Measurements from ENCODE around the gene RBM42. TPM values are rescaled to one million over a fixed set of nuclear protein-coding genes. Genes with fewer than 3 reads are reported as not detected.
A peak's percentile ranks its signal among the peaks of the same experiment; 100 is the strongest.
"Not testable (repeated sequence)": the region's sequence is repeated elsewhere in the genome, so short reads cannot be mapped to it uniquely, and the experiment has no call there.

RBM42 gene, protein sequence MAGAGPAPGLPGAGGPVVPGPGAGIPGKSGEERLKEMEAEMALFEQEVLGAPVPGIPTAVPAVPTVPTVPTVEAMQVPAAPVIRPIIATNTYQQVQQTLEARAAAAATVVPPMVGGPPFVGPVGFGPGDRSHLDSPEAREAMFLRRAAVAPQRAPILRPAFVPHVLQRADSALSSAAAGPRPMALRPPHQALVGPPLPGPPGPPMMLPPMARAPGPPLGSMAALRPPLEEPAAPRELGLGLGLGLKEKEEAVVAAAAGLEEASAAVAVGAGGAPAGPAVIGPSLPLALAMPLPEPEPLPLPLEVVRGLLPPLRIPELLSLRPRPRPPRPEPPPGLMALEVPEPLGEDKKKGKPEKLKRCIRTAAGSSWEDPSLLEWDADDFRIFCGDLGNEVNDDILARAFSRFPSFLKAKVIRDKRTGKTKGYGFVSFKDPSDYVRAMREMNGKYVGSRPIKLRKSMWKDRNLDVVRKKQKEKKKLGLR
- total RNA-seq (14.8 TPM), polyA plus RNA-seq (89.5 TPM)

DNA sequence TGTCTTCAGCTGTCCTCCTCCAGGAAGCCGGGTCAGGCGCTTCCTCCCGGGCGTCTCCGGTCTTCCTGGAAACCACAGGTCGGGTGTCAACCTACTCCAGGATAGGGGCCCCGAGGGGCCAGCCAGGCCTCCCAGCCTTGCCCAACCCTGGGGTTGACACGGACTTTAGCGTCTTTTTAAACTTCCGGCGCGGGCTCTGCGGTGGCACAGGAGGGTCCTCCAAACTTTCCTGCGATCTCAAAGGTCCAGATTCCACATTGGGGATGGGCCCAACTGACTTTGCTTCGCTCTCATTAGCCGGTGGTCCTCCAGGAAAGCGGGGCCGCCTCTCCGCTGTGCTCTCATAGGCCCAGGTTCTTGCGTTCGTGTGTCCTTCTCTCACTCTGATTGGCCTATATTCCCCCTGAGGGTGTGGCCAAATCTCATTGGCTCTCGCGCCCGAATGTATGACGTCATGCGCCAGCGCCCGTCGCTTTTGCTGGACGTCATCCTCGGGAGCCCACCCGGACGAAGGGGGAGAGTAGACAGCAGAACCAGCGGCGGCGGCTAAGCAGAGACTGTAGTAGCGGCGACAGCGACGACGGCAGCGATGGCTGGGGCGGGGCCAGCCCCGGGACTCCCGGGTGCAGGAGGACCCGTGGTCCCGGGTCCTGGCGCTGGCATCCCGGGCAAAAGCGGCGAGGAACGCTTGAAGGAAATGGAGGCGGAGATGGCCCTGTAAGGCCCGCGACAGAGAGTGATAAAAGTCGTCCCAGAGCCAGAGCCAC is at the start of gene RBM42:
TSS of gene RBM42 (plus strand) at position 472 of the 767 bp plus-strand sequence. CDS start at position 590, 118 bp downstream.
- DNase-seq (ENCODE audit: extremely low spot score), result peak; percentile 97
- no peaks in the 10 kb centered on the region for H3K36me3 ChIP-seq (ENCODE audit: insufficient read depth)
- WGBS, result under 1% methylated on average over 56 of the region's 56 CpGs
- peak within 1 kb of the TSS; percentile 90 for H3K27ac ChIP-seq (ENCODE audit: low read depth)
- peak within 1 kb of the TSS; percentile 77 for H3K4me3 ChIP-seq (ENCODE audit: low read depth, low read length)
- no peaks in the 10 kb centered on the region for H3K4me1 ChIP-seq (ENCODE audit: insufficient read depth)

DNA sequence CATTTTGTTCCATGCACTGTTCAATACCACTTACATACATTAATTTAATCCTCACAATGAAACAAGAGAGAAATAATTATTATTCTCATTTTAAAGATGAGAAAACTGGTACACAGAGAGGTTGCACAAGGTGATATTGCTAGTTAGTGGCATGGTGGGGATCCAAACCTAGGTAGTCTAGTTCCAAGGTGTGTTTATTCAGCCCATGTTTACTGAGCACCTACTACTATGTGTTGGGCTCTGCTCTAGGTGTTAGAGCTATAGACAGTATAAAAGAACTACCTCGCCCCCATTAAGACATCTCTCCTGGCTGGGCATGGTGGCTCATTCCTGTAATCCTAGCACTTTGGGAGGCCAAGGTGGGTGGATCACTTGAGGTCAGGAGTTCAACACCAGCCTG is 46.1 kb upstream of the RBM42 start:
- Histone ChIP-seq H3K4me3 (ENCODE audit: low read depth, low read length) (no peak overlapping the region), H3K27ac (ENCODE audit: low read depth) (no peak overlapping the region), H3K4me1 (ENCODE audit: insufficient read depth) (no peaks in the 10 kb centered on the region), H3K36me3 (ENCODE audit: insufficient read depth) (no peaks in the 10 kb centered on the region)
- no peak for DNase-seq (ENCODE audit: extremely low spot score)
- WGBS, result 80% methylated on average over 1 of the region's 1 CpG

DNA sequence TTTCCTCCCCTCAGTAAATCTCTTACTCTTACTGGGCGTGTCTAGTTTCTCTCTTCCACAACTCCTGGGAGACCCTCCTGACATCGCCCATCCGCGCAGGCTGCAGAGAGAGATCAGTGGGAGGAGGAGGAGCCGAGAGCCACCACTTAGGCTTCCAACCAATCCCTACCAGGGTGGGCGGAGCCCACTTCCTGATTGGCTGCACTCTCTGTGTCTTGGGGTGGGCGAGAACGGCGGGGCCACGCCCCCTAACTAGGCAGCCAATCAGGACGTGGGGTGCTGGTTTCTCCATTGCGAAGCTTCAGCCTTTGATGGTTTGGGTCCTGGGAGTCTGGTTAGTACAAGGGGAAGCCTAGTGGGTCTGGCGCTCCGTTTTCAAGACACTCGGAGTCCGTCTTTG is 43.0 kb upstream of the RBM42 start, which contains the start of gene PMIS2:
TSS of gene PMIS2 (plus strand) at position 326 of the 400 bp plus-strand sequence. CDS start 87 bp downstream, outside the sequence.
- Histone ChIP-seq H3K27ac (ENCODE audit: low read depth) (no peak within 1 kb of the TSS), H3K36me3 (ENCODE audit: insufficient read depth) (no peaks in the 10 kb centered on the region), H3K4me3 (ENCODE audit: low read depth, low read length) (no peak within 1 kb of the TSS), H3K4me1 (ENCODE audit: insufficient read depth) (no peaks in the 10 kb centered on the region)
- whole genome bisulfite sequencing, result 52% methylated on average over 16 of the region's 16 CpGs
- DNase-seq (ENCODE audit: extremely low spot score), result no peak

DNA sequence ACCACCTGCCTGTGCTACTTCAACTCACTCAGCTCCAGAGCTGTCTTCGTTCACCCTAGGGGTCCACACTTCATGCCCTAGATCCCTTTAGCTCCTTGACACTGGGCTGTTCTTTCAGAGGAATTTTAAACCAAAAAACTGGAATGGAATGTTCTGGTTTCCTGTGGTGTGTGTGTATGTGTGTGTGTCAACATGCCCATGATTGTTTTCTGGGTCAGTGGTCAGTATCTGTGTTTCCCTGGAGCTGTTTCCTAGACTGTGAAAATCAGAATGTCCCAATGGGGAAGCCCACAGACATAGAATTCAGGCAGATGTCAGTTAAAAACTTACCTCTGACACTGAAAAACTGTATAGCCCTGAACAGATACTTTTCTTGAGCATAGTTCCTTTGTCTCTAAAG is 41.5 kb upstream of the RBM42 start:
- no peaks in the 10 kb centered on the region for H3K4me1 ChIP-seq (ENCODE audit: insufficient read depth)
- H3K36me3 ChIP-seq (ENCODE audit: insufficient read depth), result no peaks in the 10 kb centered on the region
- no peak overlapping the region for H3K4me3 ChIP-seq (ENCODE audit: low read depth, low read length)
- H3K27ac ChIP-seq (ENCODE audit: low read depth), result no peak overlapping the region
- DNase-seq (ENCODE audit: extremely low spot score), result no peak
- 43% methylated on average over 1 of the region's 1 CpG for WGBS

DNA sequence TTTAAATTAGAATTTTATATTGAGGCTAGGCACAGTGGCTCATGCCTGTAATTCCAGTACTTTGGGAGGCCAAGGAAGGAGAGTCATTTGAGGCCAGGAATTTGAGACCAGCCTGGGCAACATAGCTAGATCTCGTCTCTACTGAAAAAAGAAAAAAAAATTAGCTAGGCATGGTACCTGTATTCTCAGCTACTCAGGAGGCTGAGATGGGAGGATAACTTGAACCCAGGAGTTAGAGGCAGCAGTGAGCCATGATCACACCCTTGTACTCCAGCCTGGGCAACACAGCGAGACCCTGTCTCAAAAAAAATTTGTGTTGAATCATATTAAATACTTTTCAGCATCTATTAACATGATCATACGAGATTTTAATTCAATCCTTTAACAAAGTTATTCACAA is 38.0 kb upstream of the RBM42 start:
- H3K4me1 ChIP-seq (ENCODE audit: insufficient read depth), result no peaks in the 10 kb centered on the region
- no peak for DNase-seq (ENCODE audit: extremely low spot score)
- 83% methylated on average over 3 of the region's 3 CpGs for WGBS
- H3K36me3 ChIP-seq (ENCODE audit: insufficient read depth), result no peaks in the 10 kb centered on the region
- H3K27ac ChIP-seq (ENCODE audit: low read depth), result no peak overlapping the region
- no peak overlapping the region for H3K4me3 ChIP-seq (ENCODE audit: low read depth, low read length)

DNA sequence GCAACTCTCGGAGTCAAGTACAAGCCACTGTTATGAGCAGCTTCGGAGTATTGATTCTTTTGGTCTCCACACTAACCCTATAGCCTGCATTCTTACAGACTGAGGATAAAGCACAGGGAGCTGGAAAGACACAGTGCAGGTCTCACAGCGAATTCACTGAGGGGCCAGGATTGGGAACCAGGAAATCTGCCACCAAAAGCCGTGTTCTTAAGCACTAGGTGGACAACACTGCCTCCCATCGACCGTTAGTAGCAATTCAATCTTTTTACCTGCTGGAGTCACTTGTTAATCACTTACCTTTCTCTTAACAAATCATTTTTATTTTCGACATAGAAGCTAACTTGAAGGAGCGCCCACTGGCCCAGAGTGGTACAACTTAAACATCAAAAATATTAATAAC is 36.6 kb upstream of the RBM42 start:
- H3K4me3 ChIP-seq (ENCODE audit: low read depth, low read length), result no peak overlapping the region
- H3K36me3 ChIP-seq (ENCODE audit: insufficient read depth), result no peaks in the 10 kb centered on the region
- no peak overlapping the region for H3K27ac ChIP-seq (ENCODE audit: low read depth)
- WGBS, result 21% methylated on average over 8 of the region's 8 CpGs
- DNase-seq (ENCODE audit: extremely low spot score), result no peak
- no peaks in the 10 kb centered on the region for H3K4me1 ChIP-seq (ENCODE audit: insufficient read depth)

DNA sequence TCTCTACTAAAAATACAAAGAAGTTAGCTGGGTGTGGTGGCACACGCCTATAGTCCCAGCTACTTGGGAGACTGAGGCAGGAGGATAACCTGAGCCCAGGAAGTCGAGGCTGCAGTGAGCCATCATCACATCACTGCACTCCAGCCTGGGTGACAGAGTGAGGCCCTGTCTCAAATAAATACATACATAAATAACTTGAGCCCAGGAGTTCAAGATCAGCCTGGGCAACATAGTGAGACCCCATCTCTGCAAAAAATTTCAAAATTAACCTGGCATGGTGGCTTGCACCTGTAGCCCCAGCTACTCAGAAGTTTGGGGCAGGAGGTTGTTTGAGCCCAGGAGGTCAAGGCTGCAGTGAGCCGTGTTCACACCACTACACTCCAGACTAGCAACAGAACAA is 33.8 kb upstream of the RBM42 start:
- H3K27ac ChIP-seq (ENCODE audit: low read depth); DNase-seq (ENCODE audit: extremely low spot score); H3K4me3 ChIP-seq (ENCODE audit: low read depth, low read length); H3K36me3 ChIP-seq (ENCODE audit: insufficient read depth); H3K4me1 ChIP-seq (ENCODE audit: insufficient read depth): not testable (repeated sequence)
- 78% methylated on average over 3 of the region's 3 CpGs for WGBS

DNA sequence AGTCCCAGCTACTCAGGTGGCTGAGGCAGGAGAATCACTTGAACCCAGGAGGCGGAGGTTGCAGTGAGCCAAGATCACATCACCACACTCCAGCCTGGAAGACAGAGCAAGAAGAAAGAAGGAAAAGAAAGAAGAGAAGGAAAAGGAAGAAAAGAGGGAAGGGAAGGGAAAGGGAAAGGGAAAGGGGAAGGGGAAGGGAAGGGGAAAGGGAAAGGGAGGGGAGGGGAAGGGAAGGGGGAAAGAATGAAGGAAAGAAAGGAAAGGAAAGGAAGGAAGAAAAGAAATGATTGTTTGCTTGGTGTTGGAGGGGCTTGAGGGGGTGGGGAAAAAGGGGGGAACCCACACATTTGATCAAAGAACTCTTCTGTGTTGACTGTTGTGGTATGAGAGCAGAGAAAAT is 32.9 kb upstream of the RBM42 start:
- Histone ChIP-seq H3K4me3 (ENCODE audit: low read depth, low read length) (no peak overlapping the region), H3K4me1 (ENCODE audit: insufficient read depth) (no peaks in the 10 kb centered on the region), H3K27ac (ENCODE audit: low read depth) (no peak overlapping the region), H3K36me3 (ENCODE audit: insufficient read depth) (no peaks in the 10 kb centered on the region)
- no peak for DNase-seq (ENCODE audit: extremely low spot score)
- WGBS, result 98% methylated on average over 1 of the region's 1 CpG

DNA sequence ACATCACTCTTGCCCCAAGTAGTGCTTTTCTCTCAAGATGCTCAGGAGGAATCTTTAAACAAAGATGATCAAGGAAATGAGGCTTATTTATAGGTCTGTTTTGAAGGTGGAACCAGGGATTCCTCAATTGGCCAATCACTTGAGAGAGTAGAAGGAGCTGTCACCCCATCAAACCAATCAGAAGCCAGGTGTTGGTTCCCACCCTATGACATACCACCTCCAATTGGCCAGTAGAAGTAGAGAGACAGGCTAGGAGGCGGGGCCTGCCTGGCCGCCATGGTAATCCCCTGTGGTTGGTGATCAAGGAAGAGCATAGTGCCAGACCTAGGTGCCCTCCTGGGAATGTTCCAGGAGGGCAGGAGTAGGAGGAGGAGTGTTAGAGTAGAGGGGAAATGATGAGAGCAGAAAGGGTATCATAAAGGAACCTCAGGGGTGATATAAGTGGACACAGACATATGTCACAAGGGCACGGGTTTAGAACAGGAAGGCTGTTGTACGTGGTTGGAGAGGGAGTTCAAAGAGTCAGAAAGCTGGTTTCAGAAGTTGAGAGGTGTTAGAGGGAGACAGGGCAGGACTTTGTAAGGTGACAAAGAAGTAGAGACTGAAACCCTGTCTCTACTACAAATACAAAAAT is 32.4 kb upstream of the RBM42 start:
- no peak overlapping the region for H3K4me3 ChIP-seq (ENCODE audit: low read depth, low read length)
- H3K4me1 ChIP-seq (ENCODE audit: insufficient read depth), result no peaks in the 10 kb centered on the region
- no peak for DNase-seq (ENCODE audit: extremely low spot score)
- no peaks in the 10 kb centered on the region for H3K36me3 ChIP-seq (ENCODE audit: insufficient read depth)
- WGBS, result 65% methylated on average over 4 of the region's 4 CpGs
- H3K27ac ChIP-seq (ENCODE audit: low read depth), result no peak overlapping the region

DNA sequence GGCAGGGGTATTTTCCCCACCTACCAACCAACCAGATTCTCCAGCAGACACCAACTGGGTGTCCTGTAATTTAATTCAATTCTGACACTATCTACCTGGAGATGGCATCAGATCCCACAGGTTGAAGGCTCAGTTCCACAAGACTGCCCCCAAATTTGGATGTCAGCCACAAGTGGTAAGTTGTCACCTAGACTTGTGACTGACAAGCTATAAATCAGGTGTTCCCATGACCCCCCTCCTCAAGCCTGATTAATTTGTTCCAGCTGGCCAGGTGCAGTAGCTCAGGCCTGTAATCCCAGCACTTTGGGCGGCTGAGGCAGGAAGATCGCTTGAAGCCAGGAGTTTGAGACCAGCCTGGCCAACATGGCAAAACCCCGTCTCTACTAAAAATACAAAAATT is 26.9 kb upstream of the RBM42 start:
- Histone ChIP-seq H3K4me1 (ENCODE audit: insufficient read depth) (no peaks in the 10 kb centered on the region), H3K36me3 (ENCODE audit: insufficient read depth) (no peaks in the 10 kb centered on the region), H3K27ac (ENCODE audit: low read depth) (no peak overlapping the region), H3K4me3 (ENCODE audit: low read depth, low read length) (no peak overlapping the region)
- 77% methylated on average over 3 of the region's 3 CpGs for WGBS
- no peak for DNase-seq (ENCODE audit: extremely low spot score)

DNA sequence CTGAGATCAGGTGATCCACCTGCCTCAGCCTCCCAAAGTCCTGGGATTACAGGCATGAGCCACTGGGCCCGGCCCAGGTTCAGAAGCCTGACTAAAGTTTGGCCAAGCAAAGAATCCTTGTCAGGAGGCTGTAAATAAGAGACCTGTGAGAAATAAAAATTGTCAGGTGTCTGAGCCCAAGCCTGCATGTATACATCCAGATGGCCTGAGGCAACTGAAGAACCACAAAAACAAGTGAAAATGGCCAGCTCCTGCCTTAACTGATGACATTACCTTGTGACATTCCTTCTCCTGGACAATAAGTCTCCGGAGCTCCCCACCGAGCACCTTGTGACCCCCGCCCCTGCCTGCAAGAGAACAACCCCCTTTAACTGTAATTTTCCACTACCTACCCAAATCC is 24.4 kb upstream of the RBM42 start:
- H3K4me3 ChIP-seq (ENCODE audit: low read depth, low read length); H3K4me1 ChIP-seq (ENCODE audit: insufficient read depth); DNase-seq (ENCODE audit: extremely low spot score); H3K36me3 ChIP-seq (ENCODE audit: insufficient read depth); H3K27ac ChIP-seq (ENCODE audit: low read depth): not testable (repeated sequence)
- 82% methylated on average over 4 of the region's 4 CpGs for WGBS

DNA sequence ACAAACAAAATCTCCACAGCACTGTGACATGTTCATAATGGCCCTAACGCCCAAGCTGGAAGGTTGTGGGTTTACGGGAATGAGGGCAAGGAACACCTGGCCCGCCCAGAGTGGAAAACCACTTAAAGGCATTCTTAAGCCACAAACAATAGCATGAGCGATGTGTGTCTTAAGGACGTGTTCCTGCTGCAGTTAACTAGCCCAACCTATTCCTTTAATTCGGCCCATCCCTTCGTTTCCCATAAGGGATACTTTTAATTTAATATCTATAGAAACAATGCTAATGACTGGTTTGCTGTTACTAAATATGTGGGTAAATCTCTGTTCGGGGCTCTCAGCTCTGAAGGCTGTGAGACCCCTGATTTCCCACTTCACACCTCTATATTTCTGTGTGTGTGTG is 21.7 kb upstream of the RBM42 start:
- not testable (repeated sequence) for H3K4me3 ChIP-seq (ENCODE audit: low read depth, low read length); H3K36me3 ChIP-seq (ENCODE audit: insufficient read depth); H3K27ac ChIP-seq (ENCODE audit: low read depth); H3K4me1 ChIP-seq (ENCODE audit: insufficient read depth); DNase-seq (ENCODE audit: extremely low spot score)
- 87% methylated on average over 8 of the region's 8 CpGs for WGBS

DNA sequence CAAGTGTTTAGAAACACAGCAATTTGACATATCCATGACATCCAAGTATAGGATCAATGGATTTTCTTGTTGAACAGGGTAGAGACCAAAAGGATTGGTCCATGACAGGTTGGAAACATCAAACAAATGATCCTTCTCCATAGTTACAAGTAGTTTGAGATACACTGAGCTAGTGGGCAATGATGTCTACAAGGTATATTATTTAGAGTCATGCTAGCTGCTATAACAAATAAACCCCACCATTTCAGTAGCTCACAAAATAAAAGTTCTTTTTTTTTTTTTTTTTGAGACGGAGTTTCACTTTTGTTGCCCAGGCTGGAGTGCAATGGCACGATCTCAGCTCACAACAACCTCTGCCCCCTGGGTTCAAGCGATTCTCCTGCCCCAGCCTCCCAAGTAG is 21.2 kb upstream of the RBM42 start:
- no peaks in the 10 kb centered on the region for H3K4me1 ChIP-seq (ENCODE audit: insufficient read depth)
- H3K27ac ChIP-seq (ENCODE audit: low read depth), result no peak overlapping the region
- H3K36me3 ChIP-seq (ENCODE audit: insufficient read depth), result no peaks in the 10 kb centered on the region
- no peak for DNase-seq (ENCODE audit: extremely low spot score)
- no peak overlapping the region for H3K4me3 ChIP-seq (ENCODE audit: low read depth, low read length)
- WGBS, result 74% methylated on average over 3 of the region's 3 CpGs
